Stimulated activated CD8-positive, alpha-beta memory T cell treated with anti-CD3 and anti-CD28 coated beads, Interleukin-7, amount 100 ng/mL, for 24 hours (primary cell): ENCODE data around the gene RAPH1.
"Not testable (repeated sequence)": the region's sequence is repeated elsewhere in the genome, so short reads cannot be mapped to it uniquely, and the experiment has no call there.

ENCODE experiments used
- DNase-seq: peaks from one replicate; pipeline ENCODE4 v3.0.0-alpha.2; 2020; ENCODE audit warnings: low read depth

RAPH1 gene

DNA sequence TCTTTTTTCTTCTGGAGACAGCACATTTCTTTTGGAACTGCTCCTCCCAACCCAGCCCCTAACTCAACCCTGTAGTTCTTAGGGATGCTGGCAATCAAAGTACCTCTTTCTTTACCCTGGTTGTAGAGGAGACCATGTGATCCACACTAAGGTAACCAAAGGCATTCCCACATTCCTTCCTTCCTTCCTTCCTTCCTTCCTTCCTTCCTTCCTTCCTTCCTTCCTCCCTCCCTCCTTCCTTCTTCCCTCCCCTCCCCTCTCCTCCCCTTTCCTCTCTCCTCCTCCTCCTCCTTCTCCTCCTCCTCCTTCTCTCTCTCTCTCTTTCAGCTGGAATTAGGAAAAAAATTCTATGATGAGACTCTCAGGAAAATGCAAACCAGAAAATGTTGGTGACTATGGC lies 13.8 kb upstream of the RAPH1 start:
- DNase-seq: no peak

DNA sequence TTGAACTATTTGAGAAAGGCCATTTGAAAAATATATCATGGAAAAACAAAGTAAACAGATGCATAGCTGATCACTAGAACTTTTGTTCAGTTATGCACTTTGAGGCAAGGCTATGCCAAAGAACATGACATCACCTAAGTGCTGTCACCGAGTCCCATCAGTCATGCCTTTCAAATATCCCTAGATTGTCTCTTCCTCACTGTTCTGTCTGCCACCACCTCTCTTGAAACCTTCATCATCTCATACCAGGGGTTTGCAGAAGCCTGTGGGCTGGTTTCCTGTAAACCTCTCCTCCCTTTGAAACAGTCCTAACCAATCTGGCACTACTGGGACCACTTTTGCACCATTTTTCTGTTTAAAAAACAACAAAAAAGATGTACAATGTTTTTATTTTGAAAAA lies 12.3 kb upstream of the RAPH1 start:
- DNase-seq: no peak

DNA sequence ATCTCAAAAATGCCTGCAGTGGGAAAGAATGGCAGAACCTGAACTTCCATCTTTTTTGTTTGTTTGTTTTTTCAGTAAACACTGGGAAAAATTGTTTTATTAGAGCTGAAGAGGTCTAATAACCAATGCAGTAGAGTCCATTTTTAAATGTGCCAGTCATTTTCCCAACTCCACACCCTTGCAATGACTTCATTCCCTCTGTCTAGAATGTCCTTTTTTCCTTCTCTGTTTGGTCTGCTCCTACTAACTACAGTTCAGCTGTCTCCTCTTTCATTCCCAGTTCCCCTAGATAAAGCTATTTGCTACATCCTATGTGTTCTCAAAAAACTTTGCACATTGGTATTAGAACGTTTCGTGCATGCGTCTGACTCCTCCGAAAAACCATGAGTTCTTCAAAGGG lies 9.3 kb upstream of the RAPH1 start:
- no peak for DNase-seq

DNA sequence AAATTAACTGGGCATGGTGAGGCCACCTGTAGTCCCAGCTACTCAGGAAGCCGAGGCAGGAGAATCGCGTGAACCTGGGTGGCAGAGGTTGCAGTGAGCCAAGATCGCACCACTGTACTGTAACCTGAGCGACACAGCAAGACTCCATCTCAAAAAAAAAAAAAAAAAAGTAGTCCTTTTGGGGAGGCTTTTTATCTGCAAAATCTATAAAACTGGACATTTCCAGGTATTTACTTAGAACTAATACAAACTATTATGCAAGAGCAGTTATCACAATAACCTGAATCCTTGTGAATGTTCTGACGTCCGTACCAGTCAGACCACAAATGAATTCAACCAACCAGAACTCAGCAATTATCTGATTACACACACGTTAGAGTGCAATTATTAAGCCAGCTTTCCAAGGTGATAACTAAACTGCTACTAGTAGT lies 8.8 kb upstream of the RAPH1 start:
- DNase-seq: no peak

DNA sequence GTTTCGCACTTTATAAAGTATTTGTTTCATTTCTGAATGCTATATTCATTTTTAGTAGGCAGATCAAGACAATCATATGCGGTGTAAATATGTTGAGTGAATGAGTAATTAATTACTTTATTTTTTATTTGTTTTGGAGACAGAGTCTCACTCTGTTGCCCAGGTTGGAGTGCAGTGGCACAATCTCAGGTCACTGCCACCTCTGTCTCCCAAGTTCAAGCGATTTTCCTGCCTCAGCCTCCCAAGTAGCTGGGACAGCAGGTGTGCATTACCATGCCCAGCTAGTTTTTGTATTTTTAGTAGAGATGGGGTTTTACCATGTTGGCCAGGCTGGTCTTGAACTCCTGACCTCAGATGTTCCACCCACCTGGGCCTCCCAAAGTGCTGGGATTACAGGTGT lies 5.5 kb upstream of the RAPH1 start:
- DNase-seq: not testable (repeated sequence)

DNA sequence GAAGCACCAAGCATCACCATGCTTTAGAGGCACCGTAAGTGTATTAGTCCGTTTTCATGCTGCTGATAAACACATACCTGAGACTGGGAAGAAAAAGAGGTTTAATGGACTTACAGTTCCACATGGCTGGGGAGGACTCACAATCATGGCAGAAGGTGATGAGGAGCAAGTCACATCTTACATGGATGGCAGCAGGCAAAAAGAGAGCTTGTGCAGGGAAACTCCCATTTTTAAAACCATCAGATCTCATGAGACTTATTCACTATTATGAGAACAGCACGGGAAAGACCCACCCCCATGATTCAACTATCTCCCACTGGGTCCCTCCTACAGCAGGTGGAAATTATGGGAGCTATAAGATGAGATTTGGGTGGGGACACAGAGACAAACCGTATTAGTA lies 3.1 kb upstream of the RAPH1 start:
- not testable (repeated sequence) for DNase-seq

DNA sequence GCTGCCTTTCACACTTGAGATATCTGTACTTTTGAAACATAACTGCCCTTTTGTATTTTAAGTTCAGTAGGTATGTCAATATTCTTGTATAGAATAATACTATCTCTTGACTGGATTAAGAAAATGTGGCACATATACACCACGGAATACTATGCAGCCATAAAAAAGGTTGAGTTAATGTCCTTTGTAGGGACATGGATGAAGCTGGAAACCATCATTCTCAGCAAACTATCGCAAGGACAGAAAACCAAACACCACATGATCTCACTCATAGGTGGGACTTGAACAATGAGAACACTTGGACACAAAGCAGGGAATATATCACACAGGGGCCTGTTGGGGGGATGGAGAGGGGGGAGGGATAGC lies 1.5 kb upstream of the RAPH1 start:
- not testable (repeated sequence) for DNase-seq

DNA sequence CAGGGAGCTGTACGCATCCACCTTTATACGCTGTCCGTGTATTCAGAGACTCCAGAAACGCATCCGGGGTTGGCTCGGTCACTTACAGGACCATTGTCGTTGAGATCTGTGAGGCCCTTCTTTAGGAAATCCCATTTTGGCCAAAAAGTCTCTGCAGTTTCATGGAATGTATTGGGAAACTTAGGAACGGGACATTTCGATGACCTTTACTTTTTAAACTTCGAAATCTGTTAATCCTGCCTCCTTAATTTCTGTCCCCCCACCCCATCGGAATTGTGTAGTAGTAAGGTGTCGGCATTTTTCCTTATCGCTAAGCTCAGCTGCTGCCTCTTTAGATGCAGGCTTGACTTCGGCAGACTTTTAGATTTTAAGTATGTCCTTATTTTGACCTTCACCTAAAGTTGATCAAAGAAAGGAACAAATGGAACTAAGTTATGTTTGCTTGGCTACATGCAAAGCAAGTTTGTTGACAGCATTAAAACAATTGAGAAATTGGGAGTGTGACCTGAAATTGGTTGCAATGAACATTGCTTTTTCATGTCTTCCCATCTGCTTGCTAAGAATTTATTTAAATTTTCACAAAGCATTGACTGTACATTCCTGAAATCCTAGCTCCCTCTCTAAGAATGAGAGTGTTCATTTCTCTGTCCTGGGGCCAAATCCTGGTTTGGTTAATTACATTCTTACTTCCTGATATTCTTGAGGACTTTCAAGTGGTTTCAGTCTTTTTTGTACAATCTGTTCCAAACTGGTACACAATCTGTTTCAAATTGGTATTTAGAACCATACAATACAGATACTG lies 884 bp upstream of the RAPH1 start:
- DNase-seq: no peak

DNA sequence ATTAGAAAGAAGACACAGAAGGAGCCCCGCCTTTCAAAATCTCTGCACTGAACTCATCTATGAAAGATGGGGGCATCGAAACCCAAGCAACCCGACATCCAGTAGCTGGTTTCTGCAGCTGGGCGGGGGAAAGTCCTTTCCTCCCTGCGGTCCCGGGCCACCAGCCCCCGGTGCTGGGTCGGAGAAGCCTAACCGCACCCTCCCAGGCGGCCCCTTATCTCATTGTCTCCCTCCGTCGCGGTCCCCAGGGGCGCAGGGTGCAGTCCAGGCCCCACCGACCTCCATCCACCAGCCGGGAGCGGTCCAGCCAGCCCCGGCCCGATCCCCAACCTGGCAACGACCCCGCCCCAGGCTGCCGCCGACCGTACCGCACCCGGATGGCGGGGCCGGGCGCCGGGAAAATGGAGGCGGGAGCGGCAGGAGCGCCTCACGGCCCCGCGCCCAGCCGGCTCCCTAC lies 452 bp downstream of the RAPH1 start:
- DNase-seq: no peak

DNA sequence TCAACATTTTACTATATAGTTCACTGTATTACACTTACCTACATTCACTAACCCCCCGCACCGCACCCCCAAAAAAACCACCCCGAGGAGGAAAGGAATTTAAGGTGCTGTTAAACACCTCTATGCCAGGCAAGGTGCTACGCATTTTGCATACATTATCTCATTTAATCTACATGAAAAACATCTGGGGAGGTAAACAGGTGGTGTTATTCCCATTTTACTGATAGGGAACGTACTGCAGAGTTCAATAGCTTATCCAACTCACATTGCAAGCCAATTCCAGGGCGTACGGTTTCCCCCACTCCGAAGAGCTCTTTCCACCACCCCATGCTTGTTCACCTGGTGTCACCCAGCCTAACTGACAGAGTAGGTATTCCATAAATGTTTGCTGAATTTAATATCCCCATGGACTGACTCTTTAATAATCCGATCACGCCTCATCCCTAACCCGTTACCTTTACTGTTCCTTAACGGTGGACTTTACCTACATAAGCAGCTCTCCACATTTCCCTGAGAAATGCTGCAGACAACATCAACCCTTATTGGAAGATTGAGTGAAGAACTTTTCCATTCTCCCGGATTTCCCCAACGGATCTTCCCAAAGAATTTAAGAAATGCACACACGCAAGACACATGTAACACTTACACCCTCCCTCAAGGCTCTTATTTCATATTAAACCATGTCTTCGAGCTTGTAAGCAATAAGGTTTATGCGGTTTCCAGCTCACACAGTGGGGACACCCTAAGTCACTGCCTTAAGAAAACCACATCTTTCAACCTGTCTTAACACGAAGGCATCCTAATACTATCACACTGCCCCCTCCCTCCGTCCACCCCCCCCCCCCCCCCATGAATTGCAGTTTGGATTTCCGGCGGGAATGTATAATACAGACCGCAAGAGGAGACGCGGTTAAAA lies 1.2 kb downstream of the RAPH1 start:
- DNase-seq: no peak

DNA sequence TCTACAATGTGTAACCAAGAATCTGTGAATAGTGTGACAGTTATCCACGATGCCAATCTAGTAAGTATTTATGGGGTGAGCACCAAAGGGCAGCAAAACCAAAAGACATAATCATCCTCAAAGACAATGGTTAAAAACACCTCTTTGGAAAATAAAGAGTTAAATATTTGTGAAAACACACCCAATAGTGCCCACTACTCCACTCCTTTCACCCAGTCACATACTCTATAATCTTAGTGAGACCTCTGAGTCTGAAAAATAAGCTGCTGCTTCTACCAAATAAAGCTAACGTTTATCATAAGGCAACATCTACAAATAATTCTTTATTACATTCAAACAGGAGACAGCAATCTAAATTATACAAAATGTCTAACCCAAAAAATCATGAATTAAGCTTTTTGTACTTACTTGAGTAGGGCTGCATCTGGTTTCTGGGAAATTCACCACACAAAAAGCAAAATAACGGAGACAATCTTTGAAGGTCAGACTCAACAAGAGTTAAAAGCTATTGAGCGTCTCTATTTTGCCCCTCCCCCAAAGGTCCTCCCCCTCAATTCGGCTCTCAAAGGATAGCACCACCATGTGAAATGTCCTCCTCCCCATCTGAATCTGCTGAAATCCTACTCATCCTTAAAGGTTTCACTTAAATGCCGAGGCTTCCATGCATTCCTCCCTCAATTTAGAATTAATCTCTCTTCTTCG lies 2.0 kb downstream of the RAPH1 start:
- DNase-seq: no peak

DNA sequence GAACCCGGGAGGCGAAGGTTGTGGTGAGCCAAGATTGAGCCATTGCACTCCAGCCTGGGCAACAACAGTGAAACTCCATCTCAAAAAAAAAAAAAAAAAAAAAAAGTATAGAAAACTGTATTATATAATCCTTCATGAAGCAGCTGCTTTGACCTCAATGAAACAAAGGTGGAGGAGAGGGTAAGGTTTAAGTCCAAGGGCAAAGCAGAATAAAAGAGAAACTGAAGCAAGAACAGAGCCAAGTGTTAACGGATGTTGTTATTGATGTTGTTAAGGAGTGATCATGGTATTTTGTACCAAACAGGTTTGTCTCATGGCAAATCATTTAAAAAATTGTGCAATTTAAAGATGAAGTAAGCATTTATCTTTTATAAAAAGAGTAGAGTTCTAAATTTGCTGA lies 7.4 kb downstream of the RAPH1 start:
- no peak for DNase-seq

DNA sequence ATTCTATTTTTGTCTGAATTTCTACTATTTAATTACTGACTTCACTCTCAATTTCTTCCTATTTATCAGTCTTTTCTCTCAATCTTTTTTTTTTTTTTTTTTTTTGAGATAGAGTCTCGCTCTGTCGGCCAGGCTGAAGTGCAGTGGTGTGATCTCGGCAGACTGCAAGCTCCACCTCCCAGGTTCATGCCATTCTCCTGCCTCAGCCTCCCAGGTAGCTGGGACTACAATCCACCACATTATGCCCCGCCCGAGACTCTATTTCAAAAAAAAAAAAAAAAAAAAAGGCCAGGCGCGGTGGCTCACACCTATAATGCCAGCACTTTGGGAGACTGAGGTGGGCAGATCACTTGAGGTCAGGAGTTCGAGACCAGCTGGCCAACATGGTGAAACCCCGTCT lies 21.8 kb downstream of the RAPH1 start:
- not testable (repeated sequence) for DNase-seq

DNA sequence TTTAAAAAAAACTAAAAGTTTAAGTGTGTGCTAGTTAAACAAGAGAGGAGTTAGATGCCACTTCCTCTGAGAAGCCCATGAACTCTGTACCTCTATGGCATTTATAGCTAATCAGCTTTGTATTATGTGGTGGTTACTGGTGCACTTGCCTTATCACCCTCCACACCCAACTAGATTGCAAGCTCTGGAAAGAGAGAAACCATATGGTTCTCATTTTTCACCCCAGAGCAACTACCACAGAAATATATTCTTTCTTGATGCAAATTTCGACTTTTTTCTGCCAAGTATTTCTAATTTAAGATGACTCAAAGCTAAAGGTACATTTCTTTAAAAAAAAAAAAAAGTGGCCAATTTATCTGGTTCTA lies 24.2 kb downstream of the RAPH1 start:
- no peak for DNase-seq

DNA sequence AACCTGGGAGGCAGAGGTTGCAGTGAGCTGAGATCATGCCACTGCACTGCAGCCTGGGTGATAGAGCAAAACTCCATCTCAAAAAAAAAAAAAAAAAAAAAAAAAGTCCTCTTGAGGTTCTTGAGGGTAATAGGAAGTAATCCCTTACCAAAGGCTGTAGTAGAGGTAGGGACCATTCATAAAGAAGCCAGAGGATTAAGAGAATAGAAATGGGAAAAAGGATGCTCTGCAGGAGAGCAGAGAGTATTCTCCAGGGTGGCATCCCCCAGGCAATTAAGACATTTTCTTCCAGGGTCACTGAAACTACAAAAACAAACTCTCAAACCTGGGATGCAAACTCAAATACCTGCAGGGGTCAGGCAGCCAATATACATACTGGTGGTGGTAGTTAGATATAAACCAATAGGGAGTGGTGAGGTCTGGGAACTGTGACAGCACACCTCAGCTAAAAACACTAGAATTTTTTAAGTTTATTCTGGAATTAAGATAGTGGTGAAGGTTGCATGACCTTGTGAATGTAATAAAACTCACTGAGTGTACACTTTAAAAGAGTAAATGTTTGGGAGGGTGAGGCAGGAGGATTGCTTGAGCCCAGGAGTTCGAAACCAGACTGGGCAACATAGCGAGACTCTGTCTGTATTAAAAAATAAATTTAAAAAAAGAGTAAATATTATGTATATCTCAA lies 24.7 kb downstream of the RAPH1 start:
- DNase-seq: no peak

DNA sequence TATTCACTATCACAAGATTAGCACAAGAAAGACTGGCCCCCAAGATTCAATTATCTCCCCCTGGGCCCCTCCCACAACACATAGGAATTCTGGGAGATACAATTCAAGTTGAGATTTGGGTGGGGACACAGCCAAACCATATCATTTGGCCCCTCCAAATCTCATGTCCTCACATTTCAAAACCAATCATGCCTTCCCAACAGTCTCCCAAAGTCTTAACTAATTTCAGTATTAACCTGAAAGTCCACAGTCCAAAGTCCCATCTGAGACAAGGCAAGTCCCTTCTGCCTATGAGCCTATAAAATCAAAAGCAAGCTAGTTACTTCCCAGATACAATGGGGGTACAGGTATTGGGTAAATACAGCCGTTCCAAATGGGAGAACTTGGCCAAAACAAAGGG lies 31.6 kb downstream of the RAPH1 start:
- DNase-seq: not testable (repeated sequence)

DNA sequence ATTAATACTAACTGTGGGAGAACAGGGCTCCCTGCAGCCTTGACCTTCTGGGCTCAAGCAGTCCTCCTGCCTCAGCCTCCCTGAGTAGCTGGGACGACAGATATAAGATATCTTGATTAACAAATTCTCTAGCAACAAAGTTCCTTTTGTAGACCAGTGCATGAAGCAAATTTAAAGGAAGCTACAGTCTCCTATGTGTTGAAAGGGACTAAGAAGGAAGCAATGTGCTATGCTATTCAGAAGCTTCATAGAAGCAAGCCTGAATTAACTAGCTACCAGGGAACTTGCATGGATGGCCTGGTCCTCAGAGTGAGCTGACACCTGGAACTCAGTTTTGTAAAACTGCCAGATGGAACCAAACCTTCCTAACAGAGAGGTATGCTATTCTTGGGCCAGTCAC lies 33.2 kb downstream of the RAPH1 start:
- no peak for DNase-seq

DNA sequence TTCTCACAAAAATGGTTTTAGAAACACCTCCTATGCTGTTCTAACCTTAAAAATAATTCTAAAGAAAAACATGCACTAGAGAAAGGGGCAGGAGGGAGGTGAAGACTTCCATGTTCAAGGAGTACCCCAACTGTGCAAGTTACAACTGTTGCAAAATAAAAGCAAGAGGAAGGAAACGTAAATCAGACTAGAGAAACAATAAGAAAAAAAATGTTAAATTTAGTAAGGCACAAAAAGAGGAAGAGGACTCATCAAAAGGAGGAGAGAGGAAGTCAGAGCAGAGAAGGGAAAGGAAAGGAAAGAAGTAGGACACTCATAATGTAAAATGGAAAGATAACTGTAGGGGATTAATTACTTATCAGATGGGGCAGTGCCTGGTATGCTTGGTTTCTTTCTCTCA lies 34.1 kb downstream of the RAPH1 start:
- no peak for DNase-seq

DNA sequence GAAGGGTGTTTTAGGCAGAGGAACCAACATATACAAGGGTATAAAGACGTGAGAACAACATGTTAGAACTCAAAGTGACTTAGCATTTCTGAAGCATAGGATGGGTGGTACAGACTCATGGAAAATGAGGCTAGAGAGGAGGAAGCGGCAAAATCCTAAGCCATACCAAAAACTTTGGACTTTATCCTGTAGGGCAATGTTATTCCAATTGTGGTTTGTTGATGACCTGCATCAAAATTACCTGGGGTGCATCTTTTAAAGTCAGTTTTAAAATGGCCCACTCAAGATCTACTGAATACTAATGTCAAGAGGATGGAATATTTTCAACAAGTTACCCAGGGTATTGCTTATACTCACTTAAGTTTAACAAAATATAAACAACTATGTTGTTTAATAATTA lies 34.8 kb downstream of the RAPH1 start:
- DNase-seq: no peak

DNA sequence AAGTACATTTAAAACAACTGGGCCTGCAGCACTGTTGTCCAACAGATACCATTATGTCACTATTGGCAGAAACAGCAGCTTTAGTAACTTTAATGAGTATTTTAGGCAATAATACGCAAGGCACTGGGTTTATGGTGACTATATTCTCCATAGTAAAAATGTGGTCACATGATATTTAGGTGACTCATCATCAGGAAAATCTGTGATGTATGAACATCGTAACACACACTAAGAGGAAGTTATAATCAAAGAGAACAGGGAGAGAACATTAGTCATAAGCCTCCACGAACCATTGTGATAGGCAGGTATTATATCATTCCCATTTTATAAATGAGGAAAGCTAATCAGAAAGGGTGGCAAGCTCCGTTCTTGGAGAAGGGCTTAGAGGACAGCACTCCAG lies 36.9 kb downstream of the RAPH1 start:
- no peak for DNase-seq

DNA sequence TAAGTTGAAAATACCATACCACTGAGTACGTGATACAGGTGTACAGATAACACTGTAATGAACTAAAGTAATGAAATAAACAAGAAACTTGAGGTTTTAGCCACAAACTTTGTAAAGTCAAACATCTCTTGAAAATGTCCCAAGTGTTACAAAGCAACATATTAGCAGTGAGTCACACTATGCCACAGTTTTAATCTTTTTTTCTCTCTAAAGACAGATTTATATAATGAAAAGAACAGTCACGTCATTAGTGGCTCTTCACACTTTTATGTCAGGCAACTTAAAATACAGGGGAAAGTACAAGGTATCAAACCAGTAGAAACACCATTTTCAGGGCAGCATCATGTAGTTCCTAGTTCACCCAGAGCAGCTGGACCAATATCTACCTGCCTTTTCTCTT lies 42.1 kb downstream of the RAPH1 start:
- DNase-seq: no peak

DNA sequence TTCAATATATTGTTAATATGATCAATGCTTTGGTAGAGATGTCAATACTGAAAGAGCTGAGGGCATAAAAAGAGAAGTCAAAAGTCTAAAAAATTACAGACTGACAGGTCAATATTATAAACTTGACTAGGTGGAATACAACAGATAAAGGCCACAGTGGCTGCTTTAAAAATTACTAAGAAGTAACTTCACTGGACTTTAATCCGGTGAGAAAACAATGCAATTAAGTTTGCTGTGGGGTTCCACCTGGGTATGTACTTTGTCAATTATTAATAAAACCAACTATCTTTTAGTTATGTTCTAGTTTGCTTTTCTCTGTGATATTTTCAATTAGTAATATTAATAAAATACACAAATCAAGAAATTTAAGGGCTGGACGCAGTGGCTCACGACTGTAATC lies 44.7 kb downstream of the RAPH1 start:
- no peak for DNase-seq
